SH-SY5Y (cell line): ENCODE data around the gene PDS5A.

ENCODE experiments used
- GATA2 ChIP-seq: IDR thresholded peaks from 2 replicates; pipeline ENCODE4 v1.6.1; 2011; ENCODE audit warnings: mild to moderate bottlenecking, low read depth, low read length
- GATA3 ChIP-seq: IDR thresholded peaks from 2 replicates; pipeline ENCODE4 v1.6.1; 2011; ENCODE audit warnings: low read depth, mild to moderate bottlenecking, low read length, moderate library complexity

- TF ChIP-seq GATA2 (no peak), GATA3 (no peak)
These were observed 152.6 kb downstream of the PDS5A start for GRCh38 chr4:39825090-39825489.
